ENCODE results near the gene IFNAR1.

DNA sequence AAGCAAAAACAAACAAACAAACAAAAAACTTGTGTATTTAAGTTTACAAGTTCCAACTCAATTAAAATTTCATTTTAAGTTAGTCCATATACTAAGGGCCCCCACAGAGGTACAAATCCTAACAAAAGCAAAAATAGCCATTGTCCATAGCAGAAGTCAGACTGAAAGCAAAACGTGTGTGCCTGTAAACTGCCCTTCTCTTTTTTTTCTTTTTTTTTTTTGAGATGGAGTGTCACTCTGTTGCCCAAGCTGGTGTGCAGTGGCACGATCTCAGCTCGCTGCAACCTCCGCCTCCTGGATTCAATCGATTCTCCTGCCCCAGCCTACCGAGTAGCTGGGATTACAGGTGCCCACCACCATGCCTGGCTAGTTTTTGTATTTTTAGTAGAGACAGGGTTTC lies 66.9 kb downstream of the IFNAR1 start:
- TF ChIP-seq, protein P1, sequence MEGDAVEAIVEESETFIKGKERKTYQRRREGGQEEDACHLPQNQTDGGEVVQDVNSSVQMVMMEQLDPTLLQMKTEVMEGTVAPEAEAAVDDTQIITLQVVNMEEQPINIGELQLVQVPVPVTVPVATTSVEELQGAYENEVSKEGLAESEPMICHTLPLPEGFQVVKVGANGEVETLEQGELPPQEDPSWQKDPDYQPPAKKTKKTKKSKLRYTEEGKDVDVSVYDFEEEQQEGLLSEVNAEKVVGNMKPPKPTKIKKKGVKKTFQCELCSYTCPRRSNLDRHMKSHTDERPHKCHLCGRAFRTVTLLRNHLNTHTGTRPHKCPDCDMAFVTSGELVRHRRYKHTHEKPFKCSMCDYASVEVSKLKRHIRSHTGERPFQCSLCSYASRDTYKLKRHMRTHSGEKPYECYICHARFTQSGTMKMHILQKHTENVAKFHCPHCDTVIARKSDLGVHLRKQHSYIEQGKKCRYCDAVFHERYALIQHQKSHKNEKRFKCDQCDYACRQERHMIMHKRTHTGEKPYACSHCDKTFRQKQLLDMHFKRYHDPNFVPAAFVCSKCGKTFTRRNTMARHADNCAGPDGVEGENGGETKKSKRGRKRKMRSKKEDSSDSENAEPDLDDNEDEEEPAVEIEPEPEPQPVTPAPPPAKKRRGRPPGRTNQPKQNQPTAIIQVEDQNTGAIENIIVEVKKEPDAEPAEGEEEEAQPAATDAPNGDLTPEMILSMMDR (conservative IDR thresholded peaks at IDR 0.05; ENCODE audit: low read depth, low read length): no peak
- no peak for TF ChIP-seq MAFK (IDR thresholded peaks at IDR 0.05; ENCODE audit: low read depth, low read length)
- TF ChIP-seq CEBPB (IDR thresholded peaks at IDR 0.05; ENCODE audit: low read depth, low read length): no peak
- no peak for TF ChIP-seq POLR2A (IDR thresholded peaks at IDR 0.05; ENCODE audit: low read depth, low read length)
- TF ChIP-seq RCOR1 (IDR thresholded peaks at IDR 0.05; ENCODE audit: insufficient replicate concordance, low read length): no peak
- no peak for TF ChIP-seq MAZ (IDR thresholded peaks at IDR 0.05; ENCODE audit: borderline replicate concordance, low read depth, low read length)
- no peak for TF ChIP-seq USF2 (IDR thresholded peaks at IDR 0.05; ENCODE audit: low read depth, low read length)
- no peak for TF ChIP-seq MXI1 (IDR thresholded peaks at IDR 0.05; ENCODE audit: borderline replicate concordance, low read depth, low read length)
- no peak for TF ChIP-seq RAD21 (IDR thresholded peaks at IDR 0.05; ENCODE audit: low read length)
- no peak for TF ChIP-seq RFX5 (IDR thresholded peaks at IDR 0.05; ENCODE audit: low read depth, low read length)
- no peak for TF ChIP-seq BHLHE40 (IDR thresholded peaks at IDR 0.05; ENCODE audit: low read depth, low read length)

Data from IMR-90 (cell line).